HPDE6-E6E7 (cell line): ENCODE data around the gene E2F1.

Experiments
- DNase-seq: peaks from one replicate; pipeline ENCODE4 v3.0.0; 2011; ENCODE audit warnings: missing footprints; ENCODE audit errors: extremely low spot score

Gene E2F1

DNA sequence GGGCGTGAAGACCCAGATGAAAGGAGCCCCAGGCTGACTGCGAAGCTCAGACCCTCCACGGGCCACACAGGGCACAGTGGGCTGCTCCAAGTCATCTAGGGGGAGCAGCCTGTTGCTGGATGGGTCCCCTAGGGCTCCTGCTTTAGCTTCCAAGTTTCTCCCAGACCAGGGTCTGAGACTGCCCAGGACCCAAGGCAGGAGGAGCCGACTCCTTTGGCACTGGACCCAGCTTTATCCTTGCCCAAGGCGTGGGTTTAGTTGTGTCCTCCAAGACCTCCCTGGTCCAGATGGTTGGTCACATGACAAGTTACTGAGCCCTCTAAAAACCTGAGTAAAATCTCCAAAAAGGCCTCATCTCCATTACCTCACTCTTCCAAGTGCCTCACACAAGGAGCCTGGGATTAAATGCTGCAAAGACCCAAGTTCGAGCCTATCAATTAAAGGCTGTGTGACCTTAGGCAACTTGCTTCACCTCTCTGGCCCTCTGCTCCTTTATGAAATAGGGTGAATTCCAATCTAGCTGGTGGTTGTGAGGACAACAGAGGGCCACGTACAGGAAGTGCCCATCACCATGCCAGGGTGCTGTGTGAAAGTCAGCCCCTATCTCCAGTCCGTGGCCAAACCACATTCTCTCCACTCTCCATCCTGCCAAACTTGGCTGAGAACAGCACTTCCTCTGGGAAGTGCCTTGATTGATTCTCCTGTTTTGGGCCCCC lies 14.5 kb downstream of the E2F1 start:
- no peak for DNase-seq

GRCh38 chr20:33670715-33671499 lies 15.3 kb downstream of the E2F1 start:
- no peak for DNase-seq

GRCh38 chr20:33669873-33670640 lies 16.1 kb downstream of the E2F1 start:
- DNase-seq, result no peak

GRCh38 chr20:33669224-33669623 lies 17.0 kb downstream of the E2F1 start:
- no peak for DNase-seq

DNA sequence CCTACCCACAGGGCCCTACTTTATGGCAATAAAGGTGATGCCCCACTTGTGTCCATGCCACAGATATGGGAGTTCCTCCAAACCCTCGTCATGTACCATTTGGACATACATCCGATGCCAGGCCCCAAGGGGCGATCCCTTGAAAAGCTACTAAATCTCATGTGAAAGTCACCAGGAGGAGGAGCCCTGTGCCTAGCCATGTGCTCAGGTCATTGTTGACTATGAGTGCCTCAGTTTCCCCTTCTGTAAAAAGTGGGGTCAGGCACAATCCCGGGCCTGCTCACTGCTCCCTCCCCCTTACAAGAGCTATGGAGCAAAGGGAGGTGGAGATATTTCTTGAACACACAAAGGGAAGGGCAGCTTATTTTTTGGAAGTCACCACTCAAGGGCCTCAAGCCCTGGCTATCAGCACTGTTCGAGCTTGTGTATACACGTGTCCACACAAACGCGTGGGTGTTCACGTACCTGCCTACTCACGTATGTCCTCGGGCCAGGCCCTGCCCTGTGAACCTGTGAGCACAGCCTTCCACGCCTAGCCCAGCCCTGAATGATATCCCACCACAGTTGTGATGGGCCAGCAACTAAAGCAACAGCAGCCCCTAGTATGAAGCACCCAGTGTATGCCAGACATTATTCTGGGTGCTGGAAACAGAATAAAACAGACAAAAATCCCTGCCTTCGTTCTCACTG lies 17.6 kb downstream of the E2F1 start:
- no peak for DNase-seq

DNA sequence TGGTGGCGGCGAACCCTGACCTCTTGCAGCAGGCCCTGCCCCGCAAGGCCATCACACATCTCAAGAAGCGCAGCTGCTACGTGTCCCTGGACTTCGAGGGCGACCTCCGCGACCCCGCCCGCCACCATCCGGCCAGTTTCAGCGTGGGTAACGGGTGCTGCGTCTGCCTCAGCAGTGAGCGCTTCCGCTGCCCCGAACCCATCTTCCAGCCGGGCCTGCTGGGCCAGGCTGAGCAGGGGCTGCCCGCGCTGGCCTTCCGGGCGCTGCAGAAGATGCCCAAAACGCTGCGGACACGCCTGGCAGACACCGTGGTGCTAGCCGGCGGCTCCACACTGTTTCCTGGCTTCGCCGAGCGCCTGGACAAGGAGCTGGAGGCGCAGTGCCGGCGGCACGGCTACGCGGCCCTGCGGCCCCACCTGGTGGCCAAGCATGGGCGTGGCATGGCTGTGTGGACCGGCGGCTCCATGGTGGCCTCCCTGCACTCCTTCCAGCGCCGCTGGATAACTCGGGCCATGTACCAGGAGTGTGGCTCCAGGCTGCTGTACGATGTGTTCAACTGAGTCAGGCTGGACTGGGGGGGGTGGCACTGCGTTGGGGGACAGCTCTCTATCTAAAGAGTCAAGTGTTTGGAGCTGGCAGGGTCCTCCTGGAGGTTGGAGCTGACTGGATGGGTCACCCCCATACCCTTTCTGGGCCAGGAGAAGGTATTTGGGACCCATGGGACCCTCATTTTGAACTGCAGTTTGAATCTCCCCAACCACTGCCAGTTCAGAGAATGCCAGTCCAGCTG lies 18.3 kb downstream of the E2F1 start:
- peak; percentile 96 for DNase-seq

GRCh38 chr20:33667245-33667675 lies 18.9 kb downstream of the E2F1 start:
- DNase-seq, result no peak

GRCh38 chr20:33666293-33667244 lies 19.6 kb downstream of the E2F1 start, which contains the start of gene ACTL10:
TSS of gene ACTL10 (plus strand) at chr20:33666943. CDS start at chr20:33667498, 555 bp downstream.
- DNase-seq, result peak; percentile 99

GRCh38 chr20:33664762-33665144 lies 21.4 kb downstream of the E2F1 start:
- DNase-seq, result no peak

GRCh38 chr20:33664085-33664761 lies 22.0 kb downstream of the E2F1 start:
- DNase-seq, result no peak

DNA sequence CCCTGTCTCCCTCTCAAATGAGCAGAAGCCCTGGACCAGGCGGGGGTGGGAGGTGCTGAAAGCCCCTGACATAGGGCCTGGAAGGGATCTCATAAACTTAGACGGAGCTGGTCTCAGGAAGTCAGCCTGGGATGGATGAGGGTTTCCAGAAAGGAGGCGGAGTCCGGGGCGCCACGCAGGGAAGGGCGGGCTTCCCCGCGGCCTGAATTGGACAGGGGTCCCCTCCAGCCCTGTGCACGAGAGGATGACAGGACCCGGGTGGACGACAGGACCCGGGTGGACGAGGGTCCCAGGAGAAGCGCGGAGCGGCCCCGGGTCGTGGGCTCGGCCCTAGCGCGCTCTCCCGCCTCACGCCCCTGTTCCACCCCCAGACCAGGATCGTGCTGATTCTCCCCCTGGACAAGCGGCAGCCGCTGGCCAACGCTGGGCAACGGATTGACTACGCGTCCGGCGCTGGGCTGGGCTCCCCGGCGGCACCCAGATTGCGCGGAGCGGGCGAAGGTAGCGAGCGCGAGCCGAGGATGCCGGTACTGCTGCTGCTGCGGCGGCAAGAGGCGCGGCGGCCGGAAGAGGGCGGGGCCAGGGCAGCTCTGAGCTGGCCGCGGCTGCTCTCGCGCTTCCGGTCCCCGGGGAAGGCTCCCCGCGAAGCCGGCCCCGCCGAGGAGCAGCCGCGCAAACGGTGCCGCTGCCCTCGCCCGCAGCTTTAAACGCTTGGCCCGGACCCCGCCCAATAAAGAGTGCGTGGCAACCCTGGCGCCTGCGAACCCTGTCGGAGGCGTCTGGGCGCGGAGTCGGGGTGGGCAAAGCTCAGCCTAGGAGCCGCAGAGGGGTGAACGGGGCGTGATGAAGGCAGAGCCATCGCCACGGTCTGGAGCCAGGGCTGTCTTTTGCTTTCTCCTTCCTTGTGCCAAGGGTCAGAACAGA lies 22.8 kb downstream of the E2F1 start:
- DNase-seq, result peak; percentile 92

- DNase-seq, result no peak
Measured at GRCh38 chr20:33662172-33662571, 24.0 kb downstream of the E2F1 start, which contains the start of gene C20orf144. TSS of gene C20orf144 (plus strand) at chr20:33662327. CDS start at chr20:33662346, 19 bp downstream.

GRCh38 chr20:33660685-33661058 lies 25.5 kb downstream of the E2F1 start:
- DNase-seq, result no peak

DNA sequence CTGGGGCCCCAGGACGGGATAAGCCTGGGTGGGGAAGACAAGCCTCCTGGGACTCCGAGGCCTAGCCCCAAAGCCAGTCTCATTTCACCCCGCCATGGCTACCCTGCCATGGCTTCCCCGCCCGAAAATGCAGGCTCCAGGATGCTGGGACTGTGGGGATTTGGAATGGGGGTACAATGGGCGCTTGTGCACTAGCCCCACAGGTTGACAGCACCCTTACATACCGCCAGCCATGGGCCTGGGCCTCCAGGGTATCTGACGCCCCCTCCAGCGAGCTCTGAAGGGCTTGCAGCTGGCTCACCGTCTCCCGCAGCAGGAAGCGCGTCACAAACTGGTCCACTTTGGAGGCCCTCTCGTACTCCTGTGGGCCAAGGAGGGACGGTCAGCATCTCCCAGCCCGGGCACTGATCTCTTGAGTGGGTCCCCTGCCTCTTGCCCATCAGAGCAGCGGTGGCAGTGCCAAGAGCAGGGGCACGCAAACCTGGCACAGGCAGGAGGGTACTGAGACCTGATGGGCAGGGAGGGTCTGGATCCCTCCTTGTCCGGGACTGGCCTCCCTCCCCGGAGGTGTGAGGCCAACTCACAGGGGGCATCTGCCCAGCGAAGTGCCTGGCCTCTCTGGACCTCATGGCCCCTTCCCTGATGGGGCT lies 26.0 kb downstream of the E2F1 start:
- DNase-seq, result no peak

GRCh38 chr20:33659341-33660034 lies 26.7 kb downstream of the E2F1 start:
- DNase-seq, result no peak

- DNase-seq, result no peak
Measured at GRCh38 chr20:33658929-33659328, 27.3 kb downstream of the E2F1 start.

DNA sequence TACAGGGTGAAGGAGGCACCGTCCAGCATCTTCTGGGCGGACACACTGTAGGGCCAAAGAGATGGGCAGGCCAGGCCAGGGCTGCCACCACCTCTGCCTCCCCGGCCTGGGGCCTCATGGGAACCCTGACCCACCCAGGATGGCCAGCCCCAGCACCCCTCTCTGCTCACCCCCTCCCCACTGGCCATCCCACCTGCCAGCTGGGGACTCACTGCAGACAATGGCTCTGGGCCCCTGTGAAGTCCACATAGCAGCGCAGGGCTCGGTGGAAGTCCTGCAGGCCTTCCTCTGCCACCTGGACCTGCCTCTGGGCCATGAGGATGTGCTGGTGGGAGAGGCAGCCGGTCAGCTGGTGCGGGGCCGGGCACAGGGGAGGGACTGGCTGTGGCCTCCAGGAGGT lies 27.7 kb downstream of the E2F1 start:
- DNase-seq, result no peak
